ENCODE data around the gene TST.
"Not testable (repeated sequence)": the region's sequence is repeated elsewhere in the genome, so short reads cannot be mapped to it uniquely, and the experiment has no call there.

Gene TST

GRCh38 chr22:37014415-37014806 lies 4.8 kb downstream of the TST start:
- no peak for DNase-seq (ENCODE audit: low read depth)

- DNase-seq (ENCODE audit: low read depth): no peak
These were observed 6.3 kb downstream of the TST start for GRCh38 chr22:37012956-37013355.

GRCh38 chr22:37012262-37012904 lies 6.9 kb downstream of the TST start:
- DNase-seq (ENCODE audit: low read depth): no peak

GRCh38 chr22:37011472-37011871 lies 7.8 kb downstream of the TST start:
- no peak for DNase-seq (ENCODE audit: low read depth)

- DNase-seq (ENCODE audit: low read depth): no peak
These were observed 8.3 kb downstream of the TST start for GRCh38 chr22:37010976-37011375.

GRCh38 chr22:37010174-37010573 lies 9.1 kb downstream of the TST start:
- no peak for DNase-seq (ENCODE audit: low read depth)

GRCh38 chr22:37009490-37009889 lies 9.8 kb downstream of the TST start:
- DNase-seq (ENCODE audit: low read depth): no peak

- no peak for DNase-seq (ENCODE audit: low read depth)
These were observed 10.9 kb downstream of the TST start for GRCh38 chr22:37008365-37008764.

- DNase-seq (ENCODE audit: low read depth): no peak
These were observed 11.6 kb downstream of the TST start for GRCh38 chr22:37007651-37008050.

GRCh38 chr22:37002633-37003032 lies 16.6 kb downstream of the TST start:
- DNase-seq (ENCODE audit: low read depth): no peak

GRCh38 chr22:37001826-37002225 lies 17.4 kb downstream of the TST start:
- no peak for DNase-seq (ENCODE audit: low read depth)

- no peak for DNase-seq (ENCODE audit: low read depth)
These were observed 18.3 kb downstream of the TST start for GRCh38 chr22:37000676-37001534.

- no peak for DNase-seq (ENCODE audit: low read depth)
These were observed 19.8 kb downstream of the TST start for GRCh38 chr22:36999463-36999862.

GRCh38 chr22:36998620-36999351 lies 20.5 kb downstream of the TST start:
- DNase-seq (ENCODE audit: low read depth): no peak

- DNase-seq (ENCODE audit: low read depth): no peak
These were observed 21.5 kb downstream of the TST start for GRCh38 chr22:36997746-36998145.

GRCh38 chr22:36991206-36991605 lies 28.0 kb downstream of the TST start:
- no peak for DNase-seq (ENCODE audit: low read depth)

GRCh38 chr22:36990457-36990856 lies 28.8 kb downstream of the TST start:
- no peak for DNase-seq (ENCODE audit: low read depth)

- DNase-seq (ENCODE audit: low read depth): not testable (repeated sequence)
These were observed 30.2 kb downstream of the TST start for GRCh38 chr22:36989012-36989411.

GRCh38 chr22:36988075-36988832 lies 31.0 kb downstream of the TST start:
- no peak for DNase-seq (ENCODE audit: low read depth)

GRCh38 chr22:36986242-36986821 lies 32.9 kb downstream of the TST start:
- DNase-seq (ENCODE audit: low read depth): peak; percentile 40

GRCh38 chr22:36985211-36985889 lies 33.9 kb downstream of the TST start:
- no peak for DNase-seq (ENCODE audit: low read depth)
